Neuron (in vitro differentiated cells): ENCODE data around the gene RNF149.

Source experiments
- H2AFZ ChIP-seq: one replicate; pipeline ENCODE4 v1.6.1; 2013; ENCODE audit warnings: low read depth, mild to moderate bottlenecking, inconsistent platforms, low read length, moderate library complexity
- H3K27me3 ChIP-seq: one replicate; pipeline ENCODE4 v1.6.1; 2013; ENCODE audit warnings: low read length; ENCODE audit not compliant: insufficient read depth
- H3K36me3 ChIP-seq: one replicate; pipeline ENCODE4 v1.6.1; 2013; ENCODE audit warnings: low read length; ENCODE audit not compliant: insufficient read depth
- H3K4me1 ChIP-seq: one replicate; pipeline ENCODE4 v1.6.1; 2013; ENCODE audit warnings: low read length; ENCODE audit not compliant: insufficient read depth
- H3K4me3 ChIP-seq: 2 replicates; pipeline ENCODE4 v1.5.1; 2013; ENCODE audit warnings: mild to moderate bottlenecking, low read length, moderate library complexity
- H3K9me3 ChIP-seq: one replicate; pipeline ENCODE4 v1.6.1; 2013; ENCODE audit warnings: low read length

Gene RNF149

GRCh38 chr2:101300164-101300563, 8.3 kb downstream of the RNF149 start:
- no peaks in the 10 kb centered on the region for H3K36me3 ChIP-seq
- no peak overlapping the region for H2AFZ ChIP-seq
- H3K4me3 ChIP-seq = no peak overlapping the region
- H3K4me1 ChIP-seq = no peaks in the 10 kb centered on the region
- H3K9me3 ChIP-seq = no peaks in the 10 kb centered on the region
- no peaks in the 10 kb centered on the region for H3K27me3 ChIP-seq

DNA sequence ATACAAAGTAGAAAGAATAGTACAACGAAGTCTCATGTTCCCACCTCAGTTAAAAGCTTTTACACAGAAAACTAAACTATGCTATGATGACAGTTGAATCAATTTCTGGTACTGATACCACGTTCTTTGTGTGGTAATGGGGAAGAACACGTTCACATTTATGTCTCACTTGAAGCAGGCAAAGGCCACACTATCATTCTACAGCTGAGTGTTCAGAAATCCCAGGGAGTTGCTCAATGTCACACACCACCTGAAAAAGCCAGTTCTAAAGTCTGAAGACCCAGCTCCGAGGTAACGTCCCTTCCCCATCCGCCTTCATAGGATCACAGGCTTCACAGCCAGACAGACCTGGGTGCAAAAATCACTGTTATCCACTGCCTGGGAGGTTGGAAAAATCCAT, 8.9 kb downstream of the RNF149 start:
- Histone ChIP-seq H3K36me3 (no peaks in the 10 kb centered on the region), H3K4me3 (no peak overlapping the region), H2AFZ (no peak overlapping the region), H3K9me3 (no peaks in the 10 kb centered on the region), H3K27me3 (no peaks in the 10 kb centered on the region), H3K4me1 (no peaks in the 10 kb centered on the region)

GRCh38 chr2:101297383-101297782, 11.1 kb downstream of the RNF149 start:
- no peak overlapping the region for H2AFZ ChIP-seq
- H3K27me3 ChIP-seq = no peaks in the 10 kb centered on the region
- H3K4me1 ChIP-seq = no peaks in the 10 kb centered on the region
- no peak overlapping the region for H3K4me3 ChIP-seq
- H3K36me3 ChIP-seq = peaks cover 5% of the 10 kb centered on the region
- peaks cover 2% of the 10 kb centered on the region for H3K9me3 ChIP-seq

- Histone ChIP-seq H3K27me3 (no peaks in the 10 kb centered on the region), H3K4me3 (no peak overlapping the region), H2AFZ (no peak overlapping the region), H3K4me1 (no peaks in the 10 kb centered on the region), H3K9me3 (peaks cover 2% of the 10 kb centered on the region), H3K36me3 (peaks cover 11% of the 10 kb centered on the region)
Measured at GRCh38 chr2:101296371-101296770, 12.1 kb downstream of the RNF149 start.

GRCh38 chr2:101295895-101296294, 12.6 kb downstream of the RNF149 start:
- H3K9me3 ChIP-seq = peaks cover 2% of the 10 kb centered on the region
- H3K27me3 ChIP-seq = no peaks in the 10 kb centered on the region
- no peaks in the 10 kb centered on the region for H3K4me1 ChIP-seq
- H3K4me3 ChIP-seq = no peak overlapping the region
- H2AFZ ChIP-seq = no peak overlapping the region
- H3K36me3 ChIP-seq = peaks cover 11% of the 10 kb centered on the region

DNA sequence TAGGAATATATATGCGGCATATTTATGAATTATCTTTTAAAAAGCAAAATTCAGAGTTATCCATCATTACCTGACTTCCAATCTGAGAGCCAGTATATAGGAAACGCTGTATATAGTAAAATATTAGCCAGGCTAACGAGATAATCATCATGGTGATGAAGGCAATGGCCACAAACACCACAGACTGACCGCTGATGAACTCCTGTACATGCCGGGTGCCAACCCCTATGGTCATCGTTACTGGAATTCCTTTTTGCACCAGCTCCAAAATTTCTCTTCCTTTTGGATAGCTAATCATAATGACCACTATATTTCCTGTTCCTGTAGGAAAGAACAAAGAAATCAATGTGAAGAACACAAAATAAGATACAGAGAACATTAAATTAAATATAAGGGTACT, 13.6 kb downstream of the RNF149 start:
- no peak overlapping the region for H3K4me3 ChIP-seq
- H3K27me3 ChIP-seq = no peaks in the 10 kb centered on the region
- peaks cover 2% of the 10 kb centered on the region for H3K9me3 ChIP-seq
- peaks cover 13% of the 10 kb centered on the region for H3K36me3 ChIP-seq
- H3K4me1 ChIP-seq = no peaks in the 10 kb centered on the region
- no peak overlapping the region for H2AFZ ChIP-seq

GRCh38 chr2:101293544-101293943, 15.0 kb downstream of the RNF149 start:
- Histone ChIP-seq H3K36me3 (peaks cover 13% of the 10 kb centered on the region), H2AFZ (no peak overlapping the region), H3K9me3 (peaks cover 2% of the 10 kb centered on the region), H3K4me1 (no peaks in the 10 kb centered on the region), H3K27me3 (no peaks in the 10 kb centered on the region), H3K4me3 (no peak overlapping the region)

DNA sequence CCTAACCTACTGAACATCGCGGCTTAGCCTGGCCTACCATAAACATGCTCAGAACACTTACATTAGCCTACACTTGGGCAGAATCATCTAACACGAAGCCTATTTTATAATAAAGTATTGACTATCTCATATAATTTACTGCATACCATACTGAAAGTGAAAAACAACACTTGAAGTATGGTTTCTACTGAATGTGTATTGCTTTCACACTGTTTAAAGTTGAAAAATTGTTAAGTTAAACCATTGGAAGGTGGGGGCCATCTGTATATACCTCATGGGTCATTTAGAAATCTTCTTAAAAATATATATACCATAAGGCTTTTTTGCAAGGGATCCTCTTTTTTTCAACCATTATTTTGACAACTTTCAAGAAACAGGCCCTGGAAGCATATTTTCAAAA, 16.5 kb downstream of the RNF149 start:
- Histone ChIP-seq H3K4me3 (no peak overlapping the region), H2AFZ (no peak overlapping the region), H3K36me3 (peaks cover 23% of the 10 kb centered on the region), H3K27me3 (no peaks in the 10 kb centered on the region), H3K4me1 (no peaks in the 10 kb centered on the region), H3K9me3 (peaks cover 2% of the 10 kb centered on the region)

DNA sequence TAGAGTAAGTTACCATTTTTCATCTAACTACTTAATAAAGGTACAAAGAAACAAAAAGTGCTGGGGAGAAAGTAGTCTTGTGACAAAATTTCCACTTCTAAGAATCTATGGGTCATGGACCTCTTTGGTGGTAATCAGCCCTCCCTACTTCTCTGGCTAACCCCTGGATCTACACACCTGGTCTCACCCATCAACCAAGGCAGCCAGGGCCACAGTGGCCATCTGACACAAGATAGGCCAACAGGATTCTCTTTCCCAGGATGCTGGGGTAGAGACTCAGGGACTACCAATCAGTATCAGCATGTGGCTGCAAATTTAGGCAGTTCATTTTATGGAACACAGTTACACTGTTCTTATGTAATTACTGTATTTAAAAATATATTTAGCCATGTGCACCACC, 17.8 kb downstream of the RNF149 start:
- H3K4me1 ChIP-seq = no peaks in the 10 kb centered on the region
- H3K4me3 ChIP-seq = no peak overlapping the region
- H3K9me3 ChIP-seq = peaks cover 2% of the 10 kb centered on the region
- no peaks in the 10 kb centered on the region for H3K27me3 ChIP-seq
- H2AFZ ChIP-seq = no peak overlapping the region
- peaks cover 27% of the 10 kb centered on the region for H3K36me3 ChIP-seq

GRCh38 chr2:101287303-101287702, 21.2 kb downstream of the RNF149 start:
- Histone ChIP-seq H3K4me1 (no peaks in the 10 kb centered on the region), H2AFZ (no peak overlapping the region), H3K36me3 (peaks cover 36% of the 10 kb centered on the region), H3K4me3 (no peak overlapping the region), H3K9me3 (no peaks in the 10 kb centered on the region), H3K27me3 (no peaks in the 10 kb centered on the region)

DNA sequence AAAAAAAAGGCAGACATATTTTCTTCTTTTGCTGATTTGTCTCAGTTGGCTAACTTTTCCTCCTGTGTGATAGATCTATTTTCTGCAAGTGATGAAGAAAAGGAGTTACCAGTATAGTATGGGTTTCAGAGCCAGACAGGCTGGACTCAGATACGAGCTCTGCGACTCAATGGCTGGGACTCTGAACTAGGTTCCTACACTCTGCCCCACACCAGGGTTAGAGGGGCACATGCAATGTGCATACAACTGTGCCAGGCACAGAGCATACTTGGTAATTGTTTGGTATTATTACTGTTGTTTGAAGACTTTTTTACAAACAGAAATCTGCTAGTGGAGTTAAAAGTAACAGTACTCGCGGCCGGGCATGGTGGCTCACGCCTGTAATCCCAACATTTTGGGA, 21.8 kb downstream of the RNF149 start:
- H3K9me3 ChIP-seq = no peaks in the 10 kb centered on the region
- no peaks in the 10 kb centered on the region for H3K4me1 ChIP-seq
- no peak overlapping the region for H3K4me3 ChIP-seq
- H3K36me3 ChIP-seq = peaks cover 37% of the 10 kb centered on the region
- H3K27me3 ChIP-seq = no peaks in the 10 kb centered on the region
- H2AFZ ChIP-seq = no peak overlapping the region

DNA sequence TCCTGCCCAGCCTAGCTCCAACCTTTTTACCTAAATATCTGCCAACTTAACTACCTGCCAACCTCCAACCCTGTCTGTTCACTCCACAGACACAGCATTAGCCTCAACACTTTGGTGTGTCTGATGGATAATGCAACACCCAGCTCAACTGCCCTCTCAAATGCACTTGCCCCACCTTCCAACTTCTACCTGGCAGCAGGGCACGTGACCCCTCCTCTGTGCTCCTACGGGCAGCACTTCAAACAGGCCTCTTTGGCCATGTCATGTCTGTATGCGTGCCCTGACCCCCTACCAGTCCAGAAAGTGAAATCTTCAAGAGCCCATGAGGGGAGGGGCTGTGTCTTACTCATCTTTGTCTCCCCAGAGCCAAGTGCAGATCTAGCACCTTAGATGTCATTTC, 25.5 kb downstream of the RNF149 start:
- no peak overlapping the region for H3K4me3 ChIP-seq

GRCh38 chr2:101281482-101281881, 27.0 kb downstream of the RNF149 start:
- Histone ChIP-seq H3K27me3 (no peaks in the 10 kb centered on the region), H3K36me3 (peaks cover 54% of the 10 kb centered on the region), H3K4me3 (no peak overlapping the region), H2AFZ (no peak overlapping the region), H3K4me1 (no peaks in the 10 kb centered on the region), H3K9me3 (no peaks in the 10 kb centered on the region)

More for the DNA sequence above, 25.5 kb downstream of the RNF149 start:
- H2AFZ ChIP-seq = no peak overlapping the region
- no peaks in the 10 kb centered on the region for H3K9me3 ChIP-seq
- H3K4me1 ChIP-seq = no peaks in the 10 kb centered on the region
- H3K36me3 ChIP-seq = peaks cover 62% of the 10 kb centered on the region
- H3K27me3 ChIP-seq = no peaks in the 10 kb centered on the region

- H3K4me3 ChIP-seq = no peak overlapping the region
- H3K4me1 ChIP-seq = no peaks in the 10 kb centered on the region
- H3K36me3 ChIP-seq = peaks cover 50% of the 10 kb centered on the region
- no peaks in the 10 kb centered on the region for H3K27me3 ChIP-seq
- H2AFZ ChIP-seq = no peak overlapping the region
- no peaks in the 10 kb centered on the region for H3K9me3 ChIP-seq
Measured at GRCh38 chr2:101278925-101279324, 29.6 kb downstream of the RNF149 start.
